Panc1 (cell line): Measurements from ENCODE around the gene SLCO2A1. TPM values are rescaled to one million over a fixed set of nuclear protein-coding genes. Genes with fewer than 3 reads are reported as not detected.

Source experiments
- ATAC-seq: fragments of 200-7000 bp; cut with Tn5 transposase; 2 replicates; pipeline ENCODE4 v1.9.1; 2020; ENCODE audit warnings: mild to moderate bottlenecking, moderate library complexity
- BruUV-seq: library from RNA; stranded (reverse); fragments of 400-500 nt; replicated peaks from 2 replicates; lab custom pipeline; 2021; lab: Mats Ljungman, UMichigan
- CTCF ChIA-PET: fragments of 300-600 bp; sonication (Branson Sonifier 250); formaldehyde crosslinking; loops from one replicate; lab custom pipeline; 2022; ENCODE audit warnings: antibody characterized with exemption; lab: Charles Lee
- POLR2A ChIA-PET: fragments of 300-600 bp; sonication (Branson Sonifier 250); formaldehyde crosslinking; loops from one replicate; lab custom pipeline; 2022; ENCODE audit warnings: antibody characterized with exemption; lab: Charles Lee
- DNase-seq: peaks from one replicate; pipeline ENCODE4 v3.0.0-alpha.2; 2010; ENCODE audit warnings: low read depth, low spot score
- H3K27ac ChIP-seq: 2 replicates; pipeline ENCODE4 v1.5.1; 2011; ENCODE audit warnings: mild to moderate bottlenecking, low read length, inconsistent platforms
- H3K27me3 ChIP-seq: fragments of 200-500 bp; sonication (Bioruptor generic); 2 replicates; pipeline ENCODE4 v1.6.0; 2014; ENCODE audit warnings: low read length, inconsistent platforms; ENCODE audit not compliant: control insufficient read depth, insufficient read depth
- H3K36me3 ChIP-seq: fragments of 200-500 bp; sonication (Bioruptor generic); 2 replicates; pipeline ENCODE4 v1.5.1; 2014; ENCODE audit warnings: inconsistent platforms, mild to moderate bottlenecking, low read length, moderate library complexity; ENCODE audit not compliant: control insufficient read depth, insufficient read depth
- H3K4me1 ChIP-seq: 2 replicates; pipeline ENCODE4 v1.5.1; 2011; ENCODE audit warnings: inconsistent platforms, mild to moderate bottlenecking, low read length, moderate library complexity; ENCODE audit not compliant: control insufficient read depth, insufficient read depth
- H3K4me3 ChIP-seq, 2 experiments: 2 replicates each; pipeline ENCODE4 v1.5.1; 2011 to 2012; ENCODE audit warnings: low read depth in 2 of 2, low read length in 2 of 2, mild to moderate bottlenecking in 2 of 2, inconsistent platforms in 1 of 2, moderate library complexity in 1 of 2
- H3K9me3 ChIP-seq: fragments of 200-500 bp; sonication (Bioruptor generic); 2 replicates; pipeline ENCODE4 v1.5.1; 2014; ENCODE audit warnings: low read depth, mild to moderate bottlenecking, inconsistent platforms, low read length, moderate library complexity; ENCODE audit not compliant: control insufficient read depth, insufficient read depth
- CTCF ChIP-seq: fragments of 450-650 bp; IDR thresholded peaks from 2 replicates; pipeline ENCODE4 v1.5.1; 2017; ENCODE audit warnings: mild to moderate bottlenecking
- POLR2AphosphoS5 ChIP-seq: IDR thresholded peaks from 2 replicates; pipeline ENCODE4 v1.6.1; 2012; ENCODE audit warnings: mild to moderate bottlenecking, low read depth, low read length, moderate library complexity
- REST ChIP-seq, 2 experiments: IDR thresholded peaks; 2 replicates each; pipeline ENCODE4 v1.6.1; 2011 to 2012; ENCODE audit warnings: low read depth in 2 of 2, control low read depth in 1 of 2, low read length in 1 of 2, mild to moderate bottlenecking in 1 of 2, moderate library complexity in 1 of 2; ENCODE audit not compliant: insufficient read depth in 1 of 2
- SIN3A ChIP-seq: IDR thresholded peaks from 2 replicates; pipeline ENCODE4 v1.6.1; 2012; ENCODE audit warnings: low read depth, mild to moderate bottlenecking, low read length, moderate library complexity, borderline replicate concordance; ENCODE audit not compliant: insufficient read depth
- TCF7L2 ChIP-seq: IDR thresholded peaks from 2 replicates; pipeline ENCODE4 v1.6.1; 2011; ENCODE audit warnings: mild to moderate bottlenecking, low read depth, low read length, inconsistent platforms
- in situ Hi-C: cut with HindIII; loops from 2 replicates; pipeline ENCODE4 v1.10.0; 2016; ENCODE audit warnings: low sequenced_read_pairs, low pct_unique_long_range_greater_than_20kb
- intact Hi-C: fragments of 100-400 bp; cut with micrococcal nuclease; formaldehyde crosslinking; loops from one replicate; pipeline ENCODE4 v1.10.0; 2022; ENCODE audit not compliant: unreplicated experiment
- total RNA-seq: library from RNA; stranded (reverse); gene quantifications from one replicate; pipeline ENCODE4 v1.2.1, GENCODE V29; 2021; ENCODE audit not compliant: unreplicated experiment

Gene SLCO2A1
- total RNA-seq, 1 experiment from 2014 or later: 0.62 TPM

DNA sequence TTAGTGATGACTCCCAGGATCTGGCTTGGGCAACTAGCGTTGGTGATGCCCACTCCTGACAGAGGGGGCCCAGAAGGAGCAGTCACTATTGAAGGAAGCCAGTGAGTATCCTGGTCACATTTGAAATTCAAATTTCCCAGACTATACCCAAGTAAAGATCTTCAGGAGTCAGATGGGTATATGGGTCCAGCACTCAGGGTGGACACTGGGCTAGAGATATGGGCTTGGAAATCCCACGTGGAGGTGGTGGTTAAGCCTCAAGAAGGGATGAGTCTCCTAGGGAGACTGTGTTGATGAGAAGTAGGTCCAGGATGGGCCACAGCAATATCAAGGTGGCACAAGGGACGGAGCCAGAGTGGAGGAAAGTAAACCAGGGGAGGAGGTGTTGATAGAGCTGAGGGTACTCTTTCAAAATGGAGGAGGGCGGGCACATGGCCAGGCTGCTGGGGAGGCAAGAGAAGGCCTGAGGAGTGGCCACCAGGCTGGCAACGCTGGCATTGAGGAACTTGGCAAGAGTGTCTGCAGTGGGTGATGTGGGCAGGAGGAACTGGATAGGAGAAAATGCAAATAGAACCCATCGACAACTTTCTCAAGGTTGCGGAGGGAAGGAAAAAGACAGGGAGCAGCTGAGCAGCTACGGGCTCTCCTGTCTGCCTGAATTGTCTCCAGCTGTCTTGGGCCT lies 3.7 kb upstream of the SLCO2A1 start:
- TF ChIP-seq TCF7L2 (no peak), CTCF (no peak), SIN3A (no peak), POLR2AphosphoS5 (no peak), REST (IDR thresholded peaks at IDR 0.05; ENCODE audit: insufficient read depth in 1 of 2, low read depth in 2 of 2, low read length in 1 of 2) (no peak)
- no peaks in the 10 kb centered on the region for H3K4me1 ChIP-seq
- H3K4me3 ChIP-seq: no peak overlapping the region
- peaks cover 4% of the 10 kb centered on the region; the same call in 1 of the 2 replicates for H3K27me3 ChIP-seq
- no peaks in the 10 kb centered on the region for H3K9me3 ChIP-seq
- no peak overlapping the region for H3K27ac ChIP-seq
- ChIA-PET CTCF (no interaction called here), POLR2A (no interaction called here)
- no TSS peak for BruUV-seq
- no peak for ATAC-seq
- DNase-seq: no peak
- no peaks in the 10 kb centered on the region for H3K36me3 ChIP-seq
- in situ Hi-C loops: no loop called here
- intact Hi-C loops: loop anchor here (5.0 kb wide), 1 partner anchor 91 kb away; no protein-coding TSS in a partner anchor

GRCh38 chr3:134031348-134031915 lies 1.7 kb upstream of the SLCO2A1 start:
- intact Hi-C loops (loop anchor here (5.0 kb wide), 1 partner anchor 89 kb away; no protein-coding TSS in a partner anchor), in situ Hi-C loops (no loop called here)
- no peak overlapping the region for H3K4me3 ChIP-seq
- ChIA-PET CTCF (no interaction called here), POLR2A (no interaction called here)
- H3K9me3 ChIP-seq: no peaks in the 10 kb centered on the region
- no peak for DNase-seq
- no TSS peak for BruUV-seq
- H3K27ac ChIP-seq: no peak overlapping the region
- TF ChIP-seq TCF7L2 (no peak), POLR2AphosphoS5 (no peak), REST (IDR thresholded peaks at IDR 0.05; ENCODE audit: insufficient read depth in 1 of 2, low read depth in 2 of 2, low read length in 1 of 2) (no peak), CTCF (no peak), SIN3A (no peak)
- no peaks in the 10 kb centered on the region for H3K4me1 ChIP-seq
- no peak for ATAC-seq
- peaks cover 6% of the 10 kb centered on the region; the same call in 1 of the 2 replicates for H3K27me3 ChIP-seq
- H3K36me3 ChIP-seq: no peaks in the 10 kb centered on the region
